ENCODE results near the gene SLC38A6.

- no peak for TF ChIP-seq TCF12 (IDR thresholded peaks at IDR 0.05; ENCODE audit: low read depth)
- no peak for TF ChIP-seq ZBTB7A (IDR thresholded peaks at IDR 0.05; ENCODE audit: low read depth)
- TF ChIP-seq EP300 (IDR thresholded peaks at IDR 0.05; ENCODE audit: borderline replicate concordance), result no peak
- TF ChIP-seq TEAD4 (IDR thresholded peaks at IDR 0.05), result no peak
- no peak for TF ChIP-seq CREB1 (IDR thresholded peaks at IDR 0.05; ENCODE audit: low read depth)
- TF ChIP-seq FOXM1 (IDR thresholded peaks at IDR 0.05; ENCODE audit: borderline replicate concordance, low read depth), result no peak
- TF ChIP-seq YY1 (IDR thresholded peaks at IDR 0.05; ENCODE audit: low read depth), result no peak
- no peak for TF ChIP-seq TAF1 (IDR thresholded peaks at IDR 0.05; ENCODE audit: low read depth)
- no peak for TF ChIP-seq CEBPB (IDR thresholded peaks at IDR 0.05)
- no peak for TF ChIP-seq USF1 (IDR thresholded peaks at IDR 0.05)
- no peak for TF ChIP-seq REST (IDR thresholded peaks at IDR 0.05; ENCODE audit: low read depth)
Observed at GRCh38 chr14:61064856-61065255, 83.8 kb downstream of the SLC38A6 start.

Data from Ishikawa (cell line).